ENCODE results near the gene PPP3R1. TPM values are rescaled to one million over a fixed set of nuclear protein-coding genes. Genes with fewer than 3 reads are reported as not detected.

PPP3R1 gene
- total and polyA plus RNA-seq, 12 donors: 11.8 to 169 (median 52.1) TPM

DNA sequence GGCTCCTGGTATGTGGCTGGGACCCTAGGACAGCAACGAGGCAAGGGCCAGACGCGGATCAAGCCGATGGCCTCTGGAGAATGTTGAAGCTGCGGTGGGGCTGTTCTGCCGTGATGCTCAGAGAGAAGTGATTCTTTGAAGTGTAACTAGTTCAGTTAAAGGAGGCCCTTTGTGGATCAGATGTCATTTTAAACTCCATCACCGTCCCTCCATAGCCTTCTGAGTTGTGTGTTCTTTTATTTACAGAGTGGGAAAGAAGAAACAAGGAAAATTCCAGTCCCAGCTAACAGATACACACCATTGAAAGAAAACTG lies 94.2 kb downstream of the PPP3R1 start:
- intact Hi-C loops (cut with DNase I): loop anchor here in 1 of 2 donors (5.0 kb wide), 1 partner anchor 94 kb away; the partner anchor contains the start of gene PPP3R1
- H3K4me1 ChIP-seq (replicated peaks in 1 of 2): peaks cover 10 to 23% of the 10 kb centered on the region in 2 donors
- DNase-seq: no peak
- no peaks in the 10 kb centered on the region for H3K9me3 ChIP-seq (replicated peaks in 1 of 3)
- no peak for TF ChIP-seq POLR2A (IDR thresholded peaks at IDR 0.05)
- TF ChIP-seq, protein P1, sequence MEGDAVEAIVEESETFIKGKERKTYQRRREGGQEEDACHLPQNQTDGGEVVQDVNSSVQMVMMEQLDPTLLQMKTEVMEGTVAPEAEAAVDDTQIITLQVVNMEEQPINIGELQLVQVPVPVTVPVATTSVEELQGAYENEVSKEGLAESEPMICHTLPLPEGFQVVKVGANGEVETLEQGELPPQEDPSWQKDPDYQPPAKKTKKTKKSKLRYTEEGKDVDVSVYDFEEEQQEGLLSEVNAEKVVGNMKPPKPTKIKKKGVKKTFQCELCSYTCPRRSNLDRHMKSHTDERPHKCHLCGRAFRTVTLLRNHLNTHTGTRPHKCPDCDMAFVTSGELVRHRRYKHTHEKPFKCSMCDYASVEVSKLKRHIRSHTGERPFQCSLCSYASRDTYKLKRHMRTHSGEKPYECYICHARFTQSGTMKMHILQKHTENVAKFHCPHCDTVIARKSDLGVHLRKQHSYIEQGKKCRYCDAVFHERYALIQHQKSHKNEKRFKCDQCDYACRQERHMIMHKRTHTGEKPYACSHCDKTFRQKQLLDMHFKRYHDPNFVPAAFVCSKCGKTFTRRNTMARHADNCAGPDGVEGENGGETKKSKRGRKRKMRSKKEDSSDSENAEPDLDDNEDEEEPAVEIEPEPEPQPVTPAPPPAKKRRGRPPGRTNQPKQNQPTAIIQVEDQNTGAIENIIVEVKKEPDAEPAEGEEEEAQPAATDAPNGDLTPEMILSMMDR (IDR thresholded peaks at IDR 0.05): no peak
- H3K4me3 ChIP-seq: peak overlapping the region in 3 of 4 donors; percentile 44 to 92 (median 56)
- H3K36me3 ChIP-seq (replicated peaks in 1 of 2): peaks cover 0 to 31% of the 10 kb centered on the region in 2 donors
- H3K27ac ChIP-seq: peak overlapping the region; percentile 72 to 99 (median 95)
- 0 to 1% (median 0%) methylated on average over 4 to 7 of the region's 7 CpGs for WGBS, 4 donors
- no peaks in the 10 kb centered on the region for H3K27me3 ChIP-seq

DNA sequence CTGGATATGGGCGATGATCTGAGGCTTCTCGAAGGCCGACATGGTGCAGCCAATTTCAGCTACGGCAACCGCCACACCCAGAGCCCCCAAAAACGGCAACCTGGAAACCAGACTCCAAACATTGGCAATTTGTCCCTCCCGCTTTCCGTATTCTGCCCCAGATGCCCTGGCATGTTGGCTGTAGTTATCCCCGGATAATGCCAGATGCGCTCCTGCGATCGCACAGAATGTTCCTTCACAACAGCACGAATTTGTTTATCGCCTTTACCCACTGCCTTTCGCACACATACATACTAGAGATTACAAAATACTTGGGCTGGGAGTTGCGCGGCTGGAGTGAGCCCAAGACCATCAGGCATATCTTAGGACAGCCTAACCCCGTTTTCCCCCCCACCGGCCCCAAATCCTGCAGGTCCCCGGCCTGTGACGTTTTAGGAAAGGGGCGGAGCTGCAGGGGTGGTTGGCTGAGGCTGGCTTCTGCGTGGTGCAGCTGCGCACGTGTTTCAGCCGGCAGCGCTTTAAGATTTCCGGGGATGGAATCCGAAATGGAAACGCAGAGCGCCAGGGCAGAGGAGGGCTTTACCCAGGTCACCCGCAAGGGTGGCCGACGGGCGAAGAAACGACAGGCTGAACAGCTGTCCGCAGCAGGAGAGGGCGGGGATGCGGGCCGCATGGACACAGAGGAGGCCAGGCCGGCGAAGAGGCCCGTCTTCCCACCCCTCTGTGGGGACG lies 94.8 kb downstream of the PPP3R1 start, which contains the start of gene PNO1:
PNO1 (plus strand) TSS at position 487 of the 732 bp plus-strand sequence; CDS start at position 534, 47 bp downstream.
- Histone ChIP-seq H3K27ac (peak within 1 kb of the TSS; percentile 72 to 99 (median 95)), H3K27me3 (no peaks in the 10 kb centered on the region), H3K9me3 (replicated peaks in 1 of 3) (no peaks in the 10 kb centered on the region), H3K4me1 (replicated peaks in 1 of 2) (peaks cover 10 to 23% of the 10 kb centered on the region in 2 donors), H3K36me3 (replicated peaks in 1 of 2) (peaks cover 0 to 26% of the 10 kb centered on the region in 2 donors), H3K4me3 (peak within 1 kb of the TSS; percentile 44 to 92 (median 54))
- DNase-seq: peak; percentile 95 to 98 (median 97)
- WGBS, 4 donors: 0 to 1% (median 0%) methylated on average over 26 to 44 of the region's 44 CpGs
- TF ChIP-seq, protein P1 (IDR thresholded peaks at IDR 0.05): peak in 2 of 6 experiments; percentile 17 to 18
- TF ChIP-seq POLR2A (IDR thresholded peaks at IDR 0.05): peak in 1 of 2 donors; percentile 81
- intact Hi-C loops (cut with DNase I): loop anchor here in 1 of 2 donors (5.0 kb wide), 1 partner anchor 95 kb away; the partner anchor contains the start of gene PPP3R1

DNA sequence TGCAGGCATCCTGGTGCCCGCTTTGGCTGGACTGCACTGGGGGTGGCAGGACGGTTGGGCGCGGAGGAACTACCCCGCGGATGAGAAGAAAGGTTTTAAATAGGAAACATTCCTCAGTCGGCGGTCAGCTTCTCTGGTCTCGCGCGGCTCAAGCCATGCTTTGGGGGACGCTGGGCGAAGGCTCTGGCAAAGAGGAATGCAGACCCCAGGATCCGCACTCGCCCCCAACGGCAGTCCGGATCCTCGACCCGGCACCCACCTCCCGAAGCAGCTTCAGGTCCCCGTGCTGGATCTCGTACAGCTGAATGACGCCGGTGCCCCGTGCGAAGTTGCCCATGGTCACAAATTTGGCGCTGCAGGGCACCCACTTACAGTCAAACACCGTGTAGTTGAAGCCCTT lies 95.3 kb downstream of the PPP3R1 start:
- peak in 2 of 7 donors; percentile 43 to 65 for DNase-seq
- WGBS, 4 donors: 0 to 1% (median 0%) methylated on average over 5 to 28 of the region's 28 CpGs
- Histone ChIP-seq H3K36me3 (replicated peaks in 1 of 2) (peaks cover 0 to 20% of the 10 kb centered on the region in 2 donors), H3K27ac (peak overlapping the region; percentile 72 to 99 (median 95)), H3K4me3 (peak overlapping the region; percentile 44 to 92 (median 54)), H3K4me1 (replicated peaks in 1 of 2) (peaks cover 10 to 23% of the 10 kb centered on the region in 2 donors), H3K9me3 (replicated peaks in 1 of 3) (no peaks in the 10 kb centered on the region), H3K27me3 (no peaks in the 10 kb centered on the region)
- TF ChIP-seq, protein P1 (IDR thresholded peaks at IDR 0.05): no peak
- TF ChIP-seq POLR2A (IDR thresholded peaks at IDR 0.05): peak in 1 of 2 donors; percentile 21
- intact Hi-C loops (cut with DNase I): loop anchor here in 1 of 2 donors (5.0 kb wide), 1 partner anchor 95 kb away; the partner anchor contains the start of gene PPP3R1

DNA sequence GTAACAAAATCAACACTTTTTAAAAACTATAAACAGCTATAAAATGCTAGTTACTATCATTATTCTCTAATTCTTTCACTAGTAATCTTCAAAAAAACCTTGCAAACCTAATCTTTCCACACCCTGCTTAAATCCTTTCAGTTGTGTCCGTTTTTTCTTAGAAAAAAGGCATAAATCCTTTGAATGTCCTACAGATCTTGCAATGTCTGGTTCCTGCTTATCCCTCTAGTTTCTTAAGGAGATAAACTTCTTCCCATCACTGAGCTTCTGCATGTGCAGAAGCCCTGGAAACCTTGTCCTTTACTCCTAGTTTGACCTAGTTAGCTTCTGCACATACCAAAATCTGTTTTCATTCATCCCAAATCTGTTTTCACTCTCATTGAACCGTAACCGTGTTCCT lies 95.9 kb downstream of the PPP3R1 start:
- Histone ChIP-seq H3K9me3 (replicated peaks in 1 of 3) (no peaks in the 10 kb centered on the region), H3K4me1 (replicated peaks in 1 of 2) (peaks cover 10 to 23% of the 10 kb centered on the region in 2 donors), H3K27ac (peak overlapping the region in 4 of 5 donors; percentile 72 to 99 (median 90)), H3K36me3 (replicated peaks in 1 of 2) (peaks cover 0 to 14% of the 10 kb centered on the region in 2 donors), H3K27me3 (no peaks in the 10 kb centered on the region), H3K4me3 (peak overlapping the region in 2 of 4 donors; percentile 56 to 92)
- intact Hi-C loops (cut with DNase I): loop anchor here in 1 of 2 donors (5.0 kb wide), 1 partner anchor 96 kb away; the partner anchor contains the start of gene PPP3R1
- WGBS, 4 donors: 5 to 11% (median 6%) methylated on average over 3 of the region's 3 CpGs
- TF ChIP-seq, protein P1 (IDR thresholded peaks at IDR 0.05): no peak
- no peak for TF ChIP-seq POLR2A (IDR thresholded peaks at IDR 0.05)
- DNase-seq: no peak
